ENCODE data around the gene CHST5. TPM values are rescaled to one million over a fixed set of nuclear protein-coding genes. Genes with fewer than 3 reads are reported as not detected.
A peak's percentile ranks its signal among the peaks of the same experiment; 100 is the strongest.
"Not testable (repeated sequence)": the region's sequence is repeated elsewhere in the genome, so short reads cannot be mapped to it uniquely, and the experiment has no call there.

The CHST5 gene
- total RNA-seq, 1 donor from 2014 or later, result not detected

GRCh38 chr16:75546293-75546692 lies 10.4 kb upstream of the CHST5 start:
- H3K36me3 ChIP-seq, result no peaks in the 10 kb centered on the region
- intact Hi-C loops (cut with DNase I), result no loop called here
- no peak overlapping the region for H3K27ac ChIP-seq
- H3K27me3 ChIP-seq, result no peaks in the 10 kb centered on the region
- no peaks in the 10 kb centered on the region for H3K9me3 ChIP-seq
- no peaks in the 10 kb centered on the region for H3K4me1 ChIP-seq
- H3K4me3 ChIP-seq, result no peak overlapping the region
- DNase-seq (ENCODE audit: low spot score in 2 of 2), result no peak
- TF ChIP-seq CTCF (IDR thresholded peaks at IDR 0.05), result no peak

- DNase-seq (ENCODE audit: low spot score in 2 of 2); H3K27me3 ChIP-seq; H3K27ac ChIP-seq; H3K36me3 ChIP-seq; intact Hi-C loops (cut with DNase I); H3K4me1 ChIP-seq; H3K4me3 ChIP-seq; H3K9me3 ChIP-seq: not testable (repeated sequence)
These were observed 10.0 kb upstream of the CHST5 start for GRCh38 chr16:75545879-75546278.

DNA sequence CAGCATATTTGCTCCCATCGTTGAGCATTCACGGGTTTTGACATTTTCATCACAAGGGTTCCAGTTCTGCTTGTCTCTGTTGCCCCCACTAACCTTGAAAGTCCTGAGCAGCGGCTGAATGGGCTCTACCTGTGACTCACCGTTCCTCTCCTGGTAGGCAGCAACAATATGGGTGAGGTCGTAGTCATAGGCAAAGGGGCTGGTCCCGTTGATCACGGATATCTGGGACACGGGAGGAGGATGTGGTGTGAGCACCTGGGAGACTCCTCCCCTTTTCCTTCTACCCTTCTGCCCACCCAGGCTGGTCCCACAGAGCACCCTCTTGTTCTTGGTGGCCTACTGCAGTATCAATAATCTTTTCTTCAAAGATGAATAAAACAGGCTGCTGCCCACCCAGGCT lies 6.6 kb upstream of the CHST5 start:
- H3K9me3 ChIP-seq; H3K4me3 ChIP-seq; H3K27ac ChIP-seq; intact Hi-C loops (cut with DNase I); H3K4me1 ChIP-seq; H3K27me3 ChIP-seq; H3K36me3 ChIP-seq; DNase-seq (ENCODE audit: low spot score in 2 of 2): not testable (repeated sequence)

DNA sequence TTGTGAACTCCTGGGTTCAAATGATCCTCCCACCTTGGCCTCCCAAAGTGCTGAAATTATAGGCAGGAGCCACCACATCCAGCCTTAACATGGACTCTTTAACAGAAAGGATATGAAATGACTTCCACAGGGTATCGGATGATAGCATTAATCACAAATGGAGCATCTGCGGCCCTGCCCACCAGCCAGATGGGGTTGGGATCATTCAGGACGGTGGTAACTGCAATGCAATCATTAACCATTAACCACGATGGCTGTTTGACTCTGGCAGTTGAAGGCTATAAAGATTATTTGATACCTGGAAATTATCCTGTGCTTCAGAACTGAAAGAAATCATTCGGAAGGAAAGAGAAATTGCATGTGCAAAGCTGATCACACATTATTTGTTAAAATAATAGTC lies 5.3 kb upstream of the CHST5 start:
- Histone ChIP-seq H3K27me3 (no peaks in the 10 kb centered on the region), H3K4me3 (no peak overlapping the region), H3K4me1 (peaks cover 0 to 3% of the 10 kb centered on the region in 2 donors), H3K36me3 (no peaks in the 10 kb centered on the region), H3K9me3 (no peaks in the 10 kb centered on the region), H3K27ac (no peak overlapping the region)
- TF ChIP-seq CTCF (IDR thresholded peaks at IDR 0.05), result no peak
- no peak for DNase-seq (ENCODE audit: low spot score in 2 of 2)
- intact Hi-C loops (cut with DNase I), result no loop called here

DNA sequence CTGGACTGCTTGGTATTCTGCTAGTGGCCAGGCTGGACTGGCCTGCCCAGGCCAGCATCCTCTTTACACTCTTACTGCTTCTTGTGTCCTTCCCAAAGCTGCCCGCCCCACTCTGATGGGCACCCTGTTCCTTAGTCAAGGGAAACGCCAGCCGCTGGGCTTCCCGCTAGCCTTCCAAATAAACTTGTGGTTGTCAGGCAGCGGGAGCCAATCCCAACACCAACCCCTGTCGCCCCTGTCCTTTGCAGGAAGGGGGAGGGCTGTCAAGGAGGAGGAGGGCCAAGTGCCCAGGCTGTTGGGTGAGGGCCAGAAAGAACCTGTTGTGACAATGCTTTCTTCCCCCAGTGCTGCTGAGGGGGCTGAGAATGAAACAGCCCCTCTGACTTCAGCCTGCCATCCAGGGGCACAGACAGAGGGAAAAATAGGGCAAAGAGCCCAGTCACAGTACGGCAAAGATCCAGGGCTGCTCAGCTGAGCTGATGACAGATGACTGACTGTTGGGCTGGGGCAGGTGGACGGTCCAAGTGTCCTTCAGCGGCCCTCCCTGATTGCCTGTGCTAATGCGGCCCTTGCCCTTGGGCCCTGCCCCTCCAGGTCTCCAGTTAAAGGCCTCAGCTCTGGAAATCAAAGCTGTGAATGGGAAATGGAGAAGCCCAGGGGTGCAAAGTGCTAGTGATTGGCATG lies 3.1 kb upstream of the CHST5 start:
- H3K27me3 ChIP-seq; H3K4me3 ChIP-seq; H3K9me3 ChIP-seq; intact Hi-C loops (cut with DNase I); DNase-seq (ENCODE audit: low spot score in 2 of 2); H3K36me3 ChIP-seq; H3K4me1 ChIP-seq: not testable (repeated sequence)
- peak overlapping the region; percentile 17 to 61 for H3K27ac ChIP-seq

DNA sequence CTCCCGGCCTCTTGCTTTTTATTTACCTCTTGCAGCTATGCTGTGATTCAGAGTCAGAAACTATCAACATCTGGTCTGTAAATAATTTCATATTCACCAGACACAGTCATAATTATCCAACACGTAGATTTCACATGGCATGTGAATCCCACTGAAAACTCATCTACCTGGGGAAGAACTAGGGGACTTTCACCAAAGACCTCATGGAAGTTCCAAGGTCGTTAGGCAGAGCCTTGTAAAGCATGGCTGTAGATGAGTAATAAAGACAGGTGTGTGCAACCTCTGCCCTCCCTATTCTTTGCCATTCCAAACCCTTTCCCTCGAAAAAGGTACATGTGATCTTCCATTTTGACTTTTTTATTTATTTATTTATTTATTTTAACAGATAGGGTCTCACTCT lies 1.9 kb upstream of the CHST5 start:
- intact Hi-C loops (cut with DNase I), result no loop called here
- TF ChIP-seq CTCF (IDR thresholded peaks at IDR 0.05), result no peak
- H3K36me3 ChIP-seq, result no peaks in the 10 kb centered on the region
- no peaks in the 10 kb centered on the region for H3K27me3 ChIP-seq
- no peak for DNase-seq (ENCODE audit: low spot score in 2 of 2)
- H3K4me3 ChIP-seq, result no peak overlapping the region
- H3K4me1 ChIP-seq, result peaks cover 0 to 3% of the 10 kb centered on the region in 2 donors
- H3K9me3 ChIP-seq, result no peaks in the 10 kb centered on the region
- no peak overlapping the region for H3K27ac ChIP-seq

DNA sequence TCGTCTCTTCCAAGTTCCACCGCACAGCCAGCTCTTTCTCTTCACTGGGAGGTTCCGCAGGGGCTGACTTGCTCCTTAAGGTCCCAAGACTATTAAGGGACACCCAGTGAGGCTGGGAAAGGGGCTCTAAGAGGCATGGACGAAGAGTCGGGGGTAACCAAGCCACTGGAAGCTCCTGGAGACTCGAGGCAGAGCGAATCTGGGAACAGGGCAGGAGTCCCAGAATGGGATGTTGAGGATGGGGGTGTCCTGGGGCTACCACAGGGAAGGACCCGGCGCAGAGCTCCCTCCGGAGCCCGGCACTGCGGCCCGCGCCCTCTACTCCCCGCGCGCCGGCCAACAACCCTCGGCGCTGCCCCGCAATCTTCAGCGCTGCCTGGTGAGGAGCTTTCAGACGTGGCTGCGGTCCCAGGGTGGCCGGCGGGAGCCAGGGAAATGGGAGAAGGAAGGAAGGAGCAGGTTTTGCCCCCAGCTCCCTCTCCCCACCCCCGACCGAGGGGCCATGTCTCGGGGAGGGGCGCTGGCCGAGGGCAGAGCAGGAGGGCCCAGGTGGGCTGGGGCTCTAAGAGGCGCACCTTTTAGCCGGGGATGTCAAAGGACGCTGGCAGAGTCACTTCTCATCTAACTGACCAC lies 581 bp downstream of the CHST5 start:
- Histone ChIP-seq H3K4me3 (peak overlapping the region in 1 of 2 donors; percentile 33), H3K27ac (no peak overlapping the region), H3K4me1 (peaks cover 0 to 3% of the 10 kb centered on the region in 2 donors), H3K27me3 (no peaks in the 10 kb centered on the region), H3K9me3 (no peaks in the 10 kb centered on the region), H3K36me3 (no peaks in the 10 kb centered on the region)
- intact Hi-C loops (cut with DNase I), result no loop called here
- no peak for TF ChIP-seq CTCF (IDR thresholded peaks at IDR 0.05)
- DNase-seq (ENCODE audit: low spot score in 2 of 2), result no peak
